Fibroblast of gingiva (primary cell): Measurements from ENCODE around the gene LACC1.

Experiments used
- DNase-seq: peaks from one replicate; pipeline ENCODE4 v3.0.0-alpha.2; 2011; ENCODE audit warnings: low read depth

LACC1 gene

DNA sequence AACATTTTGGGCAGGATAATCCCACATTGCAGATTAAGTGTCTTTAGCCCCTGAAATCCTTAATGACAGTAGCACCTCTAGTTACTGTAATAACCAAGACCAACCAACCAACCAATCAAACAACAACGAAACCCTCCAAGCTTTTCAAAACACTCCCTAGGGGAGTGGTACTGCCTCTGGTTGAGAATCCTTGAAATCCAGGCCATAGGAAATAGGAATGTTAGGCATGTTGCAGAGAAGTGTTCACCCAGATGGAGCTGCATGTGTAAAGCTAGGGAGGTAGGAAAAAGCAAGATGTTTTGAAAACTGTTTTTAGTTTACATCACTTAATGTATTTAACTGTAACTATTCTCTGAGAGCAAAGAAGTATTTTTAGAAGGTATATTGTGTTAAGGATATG lies 4.5 kb downstream of the LACC1 start:
- DNase-seq, result no peak

DNA sequence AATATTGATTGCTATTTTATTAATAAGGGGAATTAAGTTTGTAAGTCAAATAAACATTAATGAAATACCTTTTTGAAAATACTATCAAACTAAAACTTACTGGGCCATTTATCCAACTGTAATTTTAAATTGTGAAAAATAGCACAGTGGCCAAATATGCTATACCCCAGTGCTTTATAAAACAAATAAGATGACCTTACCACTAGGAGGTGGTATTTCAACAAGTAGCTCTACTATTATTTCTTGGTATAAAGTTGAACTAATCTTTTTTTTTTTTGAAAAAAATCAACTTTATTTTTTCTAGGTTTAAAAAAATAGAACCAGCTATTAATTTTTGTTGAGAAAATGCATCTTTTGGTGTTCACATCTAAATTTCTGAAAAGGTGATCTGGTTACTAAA lies 14.7 kb downstream of the LACC1 start:
- DNase-seq, result no peak

DNA sequence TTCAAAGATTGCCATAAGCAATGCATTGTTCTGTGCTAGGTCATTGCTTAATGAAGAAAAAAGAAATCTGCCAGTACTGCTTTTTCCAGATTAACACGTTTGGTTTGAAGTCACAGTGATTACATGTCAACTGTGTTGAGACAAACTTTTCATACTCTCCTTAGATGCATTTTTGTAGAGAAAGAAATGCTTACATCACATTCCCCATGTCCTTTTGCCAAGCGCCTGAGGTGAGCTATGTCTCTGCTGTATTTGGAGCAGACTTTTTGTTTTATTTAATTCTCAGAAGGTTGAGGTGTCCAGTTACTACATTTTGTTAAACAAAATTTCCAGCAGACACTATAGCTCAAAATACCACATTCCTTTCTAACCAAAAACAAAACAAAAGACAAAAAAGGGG lies 16.2 kb downstream of the LACC1 start:
- DNase-seq, result peak; percentile 69

DNA sequence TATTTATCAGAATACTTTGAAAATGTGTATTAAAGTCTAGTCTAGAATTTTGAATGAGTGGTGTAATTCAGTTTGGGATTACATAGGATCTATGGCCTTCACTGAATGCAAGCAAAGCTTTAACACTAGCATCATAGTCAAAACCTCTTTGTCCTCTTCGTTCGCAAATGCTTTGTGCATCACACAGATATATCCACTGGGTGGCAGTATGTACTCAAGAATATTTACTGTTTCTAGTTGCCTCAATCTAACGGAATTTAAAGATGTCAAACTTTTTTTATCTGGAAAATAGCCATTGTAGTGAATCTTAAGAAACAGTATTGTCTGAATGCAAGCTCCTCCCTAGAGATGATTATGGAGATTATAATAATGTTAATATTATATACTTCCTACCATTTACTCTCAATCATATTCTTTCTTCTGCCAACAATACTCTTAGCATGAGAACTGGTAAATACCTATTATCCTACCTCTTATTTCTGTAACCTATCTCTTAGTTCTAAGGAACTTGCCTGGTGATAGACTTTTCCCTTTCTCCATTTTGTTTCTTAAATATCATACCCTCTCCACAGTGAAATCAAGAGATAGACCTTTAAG lies 25.8 kb downstream of the LACC1 start:
- peak; percentile 64 for DNase-seq

DNA sequence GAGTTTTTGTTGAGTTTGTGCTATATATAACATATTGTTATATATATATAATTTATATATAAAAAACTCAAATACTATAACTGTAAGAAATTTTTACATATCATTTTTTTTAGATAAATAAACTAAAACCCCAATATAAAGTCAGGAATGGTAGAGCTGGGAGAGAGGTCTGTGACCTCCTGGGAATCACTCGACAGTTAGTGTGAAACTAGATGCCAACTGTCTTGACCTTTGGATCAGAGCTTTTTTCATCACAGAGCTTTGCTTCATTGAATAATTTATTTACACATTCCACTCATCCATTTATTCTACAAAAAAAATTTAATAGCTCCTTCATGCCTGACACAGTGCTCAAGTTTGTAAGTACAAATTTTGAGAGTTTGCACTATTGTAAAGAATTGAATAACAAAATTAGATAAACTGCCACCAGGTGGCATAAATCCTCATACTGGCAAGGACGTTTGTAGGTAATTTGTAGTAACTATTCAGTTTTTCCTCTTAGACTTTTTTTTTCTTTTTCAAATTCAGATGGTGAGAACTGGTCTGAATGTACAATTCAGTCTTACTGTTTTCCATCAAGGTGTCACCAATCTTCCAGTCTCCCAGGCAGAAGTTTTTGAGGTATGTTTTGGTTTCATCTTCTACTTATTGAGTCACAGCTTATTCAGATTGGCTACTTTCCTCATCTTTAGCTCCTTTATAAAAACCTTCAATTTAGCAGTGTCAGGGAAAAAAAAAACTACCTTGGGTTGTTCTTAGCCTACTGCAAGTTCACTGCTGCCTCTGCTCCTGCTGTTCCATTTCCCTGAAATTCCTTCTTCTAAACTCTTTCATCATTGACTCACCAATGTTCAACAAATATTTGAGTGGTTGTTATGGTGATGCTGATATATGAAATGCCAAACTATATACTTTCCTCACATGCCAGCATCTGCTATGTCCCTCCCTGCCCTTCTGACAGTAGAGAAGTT lies 28.7 kb downstream of the LACC1 start:
- peak; percentile 47 for DNase-seq

DNA sequence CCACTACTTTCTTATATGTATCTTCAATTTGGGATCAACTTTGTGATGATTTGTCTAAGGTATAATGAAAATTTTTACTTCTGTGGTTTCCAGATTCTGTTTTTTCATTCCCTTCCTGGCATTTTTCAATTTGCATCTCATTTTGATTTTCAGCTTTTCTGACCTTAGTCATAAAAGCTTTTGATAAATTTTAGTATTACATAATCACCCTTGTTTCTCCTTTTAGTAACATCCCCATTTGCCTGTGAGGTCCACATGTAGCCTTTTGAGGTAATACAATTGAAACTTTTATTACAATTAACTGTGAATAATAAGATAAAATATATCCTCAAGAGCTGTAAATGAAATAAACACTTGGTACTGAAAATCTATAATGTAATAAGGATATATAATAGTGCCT lies 31.2 kb downstream of the LACC1 start:
- DNase-seq, result no peak

DNA sequence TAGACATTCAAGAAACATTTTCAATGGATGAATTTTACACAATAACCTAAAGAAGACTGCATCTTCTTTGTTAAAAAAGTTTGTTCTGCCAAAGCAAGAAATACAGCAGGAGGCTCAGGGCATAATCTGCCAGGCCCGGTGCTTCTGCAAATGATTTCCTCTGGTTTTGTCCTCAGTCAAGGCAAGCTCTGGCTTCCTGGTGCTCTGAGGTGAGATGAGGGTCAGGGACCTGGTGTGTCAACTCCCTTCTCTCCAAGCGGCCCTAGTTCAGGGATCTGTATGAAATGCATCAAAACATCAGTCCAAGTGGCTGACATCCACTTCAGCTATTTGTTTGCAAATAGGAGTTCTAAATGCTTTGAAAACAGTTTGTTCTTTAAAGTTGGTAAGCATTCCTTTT lies 31.6 kb downstream of the LACC1 start:
- no peak for DNase-seq

DNA sequence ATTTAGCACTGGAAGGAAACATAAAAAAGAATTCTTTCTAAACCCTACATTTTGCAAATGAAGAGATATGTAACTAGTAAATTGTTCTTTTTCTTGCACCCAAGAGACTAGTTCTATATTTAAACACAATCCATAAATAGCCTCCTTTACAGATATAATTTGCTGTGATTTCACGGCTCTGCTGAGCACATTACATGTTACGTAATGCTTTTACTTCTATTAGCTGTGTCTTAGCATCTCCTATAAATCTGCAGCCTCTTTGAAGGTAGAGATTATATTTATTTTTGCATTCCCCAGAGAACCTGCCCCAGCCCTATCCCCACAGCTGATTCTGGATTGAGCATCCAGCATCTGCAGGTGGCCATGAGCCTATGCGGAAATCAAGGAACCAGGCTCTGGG lies 32.2 kb downstream of the LACC1 start:
- DNase-seq, result no peak

DNA sequence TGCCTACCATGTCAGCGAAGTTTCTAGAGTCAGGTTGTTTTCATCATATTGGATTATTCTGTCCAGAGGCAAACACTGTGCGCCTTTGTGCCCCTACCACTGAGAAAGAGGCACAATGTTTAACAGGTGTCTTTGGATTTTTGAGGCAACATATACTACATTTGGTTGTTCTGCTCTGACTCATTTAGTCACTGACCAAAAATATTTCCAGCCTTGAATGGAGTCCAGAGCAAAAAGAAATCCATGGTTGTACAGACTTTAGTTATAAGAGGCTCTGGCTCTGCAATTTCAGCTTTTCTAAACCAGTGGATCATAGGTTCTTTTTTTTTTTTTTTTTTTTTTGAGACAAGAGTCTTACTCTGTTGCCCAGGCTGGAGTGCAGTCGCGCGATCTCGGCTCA lies 35.7 kb downstream of the LACC1 start:
- DNase-seq, result no peak

DNA sequence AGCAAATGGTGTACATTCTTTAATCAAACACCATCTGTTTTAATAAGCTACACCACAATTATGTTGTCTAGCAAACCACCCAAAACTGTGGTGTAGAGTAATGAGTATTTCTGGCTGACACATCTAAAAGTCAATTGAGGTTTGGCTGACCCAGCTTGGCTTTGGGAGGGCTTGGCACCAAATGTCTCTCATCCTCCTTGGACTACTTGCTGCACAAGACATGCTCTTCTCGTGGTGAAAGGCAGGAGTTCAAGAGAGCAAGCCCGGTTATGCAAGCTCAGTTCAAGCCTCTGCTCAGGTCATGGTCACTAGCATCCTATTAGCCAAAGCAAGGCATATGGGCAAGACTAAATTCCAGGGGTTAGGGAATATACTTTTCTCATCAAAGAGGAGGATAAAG lies 37.1 kb downstream of the LACC1 start:
- DNase-seq, result no peak

DNA sequence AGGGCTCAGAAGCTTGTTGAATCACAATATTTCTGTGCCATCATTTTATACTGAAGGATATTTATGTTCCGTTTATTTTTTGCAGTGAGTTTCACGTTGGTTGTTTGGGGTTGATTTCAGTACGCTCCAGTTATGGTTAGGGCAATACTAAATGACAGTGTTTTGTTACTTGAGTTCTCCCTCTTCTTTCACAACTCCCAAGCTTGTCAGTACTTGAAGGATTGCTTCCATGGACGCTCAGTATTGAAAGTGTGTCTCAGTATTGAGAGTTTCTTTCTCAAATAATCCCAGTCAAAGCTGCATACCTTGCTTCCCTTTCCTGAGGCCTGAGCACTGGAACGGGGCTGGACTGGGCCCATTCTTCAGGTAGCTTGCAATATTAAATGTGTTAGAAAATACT lies 38.9 kb downstream of the LACC1 start:
- no peak for DNase-seq

DNA sequence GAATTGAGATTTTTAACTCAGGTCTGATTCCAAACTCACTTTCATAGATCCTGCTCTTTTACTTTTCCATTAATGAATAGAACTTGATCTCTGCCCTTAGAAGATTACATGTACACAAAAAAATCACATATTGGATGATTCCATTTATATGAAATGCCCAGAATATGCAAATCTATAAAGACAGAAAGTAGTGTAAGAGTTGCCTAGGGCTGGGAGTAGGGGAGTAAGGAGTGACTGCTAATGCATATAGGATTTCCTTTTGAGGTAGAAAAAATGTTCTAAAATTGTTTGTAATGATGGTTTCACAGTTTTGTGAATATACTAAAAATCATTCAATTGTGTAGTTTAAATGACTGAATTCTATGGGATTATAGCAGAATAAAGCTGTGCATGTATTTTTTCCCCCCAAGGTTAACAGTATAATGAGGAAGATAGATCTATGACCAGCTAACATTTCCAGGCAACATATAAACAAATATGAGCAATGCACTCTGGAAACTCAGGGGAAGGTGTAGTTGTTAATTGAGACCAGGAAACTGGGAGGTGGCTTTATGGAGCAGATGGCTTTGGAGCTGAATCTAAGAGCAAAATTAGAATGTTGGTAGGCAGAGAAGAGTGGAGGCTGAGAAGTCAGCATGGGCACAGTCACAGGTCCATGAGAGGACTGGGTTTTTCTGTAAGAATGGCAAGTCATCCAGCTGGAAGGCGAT lies 41.4 kb downstream of the LACC1 start:
- no peak for DNase-seq

DNA sequence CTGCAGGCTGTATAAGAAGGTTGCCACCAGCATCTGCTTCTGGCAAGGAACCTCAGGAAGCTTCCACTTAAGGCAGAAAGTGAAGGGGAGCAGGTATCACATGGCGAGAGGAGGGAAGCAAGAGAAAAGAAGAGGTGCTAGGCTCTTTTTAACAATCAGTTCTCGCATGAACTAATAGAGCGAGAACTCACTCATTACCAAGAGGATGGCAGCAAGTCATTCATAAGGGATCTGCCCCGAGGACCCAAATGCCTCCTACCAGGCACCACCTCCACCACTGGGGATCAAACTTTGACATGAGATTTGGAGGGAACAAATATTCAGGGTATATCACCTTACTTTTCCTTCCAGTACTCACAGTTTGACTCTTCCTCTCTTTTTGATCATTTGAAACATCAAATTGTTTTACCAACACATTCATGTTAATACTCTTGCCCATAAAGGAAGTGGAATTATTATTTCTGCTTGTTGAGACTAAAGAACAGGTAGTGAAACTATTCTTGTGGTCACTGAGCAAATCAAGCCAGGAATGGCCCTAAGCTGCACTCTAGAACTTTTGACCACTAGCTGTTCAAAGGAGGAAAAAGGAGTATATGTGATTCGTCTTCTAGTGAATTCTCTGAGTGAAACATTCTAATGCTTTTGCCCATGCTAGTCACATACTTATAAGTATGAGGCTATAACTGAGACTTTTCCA lies 45.0 kb downstream of the LACC1 start:
- DNase-seq, result no peak

DNA sequence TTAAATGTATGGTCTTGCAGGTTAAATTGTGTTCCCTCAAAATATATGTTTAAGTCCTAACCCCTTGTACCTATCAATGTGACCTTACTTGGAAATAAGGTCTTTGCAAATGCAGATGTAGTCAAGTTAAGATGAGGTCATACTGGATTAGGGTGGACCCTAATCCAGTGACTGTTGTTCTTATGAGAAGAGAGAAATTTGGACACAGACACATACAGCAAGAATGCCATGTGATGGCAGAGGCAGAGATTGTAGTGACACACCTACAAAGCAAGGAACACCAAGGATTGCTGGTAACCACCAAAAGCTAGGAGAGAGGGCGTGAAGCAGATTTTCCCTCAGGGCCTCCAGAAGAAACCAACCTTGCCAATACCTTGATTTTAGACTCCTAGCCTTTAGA lies 50.2 kb downstream of the LACC1 start:
- no peak for DNase-seq

DNA sequence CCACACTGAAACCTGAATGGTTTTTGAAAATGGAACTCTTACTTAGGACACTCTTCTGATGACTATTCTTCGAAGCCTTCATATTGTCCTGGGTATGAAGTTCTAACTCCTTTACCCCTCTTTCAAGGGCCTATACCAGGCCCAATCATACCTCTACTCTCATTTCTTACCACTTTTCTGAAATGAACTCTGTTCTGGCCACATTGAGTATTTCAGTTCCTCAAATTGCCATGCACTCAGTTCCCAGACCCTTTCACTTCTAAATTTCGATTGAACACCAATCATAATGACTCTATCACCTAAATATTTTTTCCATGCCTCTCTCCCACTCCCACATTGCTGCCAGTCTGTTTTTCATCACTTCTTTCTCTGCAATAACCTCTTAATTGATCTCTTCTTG lies 53.7 kb downstream of the LACC1 start:
- DNase-seq, result no peak

DNA sequence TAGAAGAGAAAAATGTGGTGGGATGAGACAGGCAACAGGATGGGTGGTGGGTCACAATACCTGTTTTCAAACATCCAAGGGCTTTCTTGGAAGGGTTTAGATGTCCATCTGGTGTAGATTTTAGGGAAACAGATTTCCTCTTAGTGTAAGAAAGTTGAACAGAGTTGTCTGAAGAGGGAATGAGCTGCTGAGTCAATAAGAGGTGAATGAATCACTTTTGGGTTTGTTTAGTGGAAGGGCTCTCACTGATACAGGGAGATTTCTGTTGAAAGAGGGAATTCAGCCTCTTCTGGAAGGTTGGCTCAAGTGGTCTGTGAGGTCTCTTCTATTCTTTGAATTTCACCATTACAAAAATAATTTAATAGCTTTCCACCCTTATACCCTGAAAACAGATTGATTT lies 54.6 kb downstream of the LACC1 start:
- no peak for DNase-seq

DNA sequence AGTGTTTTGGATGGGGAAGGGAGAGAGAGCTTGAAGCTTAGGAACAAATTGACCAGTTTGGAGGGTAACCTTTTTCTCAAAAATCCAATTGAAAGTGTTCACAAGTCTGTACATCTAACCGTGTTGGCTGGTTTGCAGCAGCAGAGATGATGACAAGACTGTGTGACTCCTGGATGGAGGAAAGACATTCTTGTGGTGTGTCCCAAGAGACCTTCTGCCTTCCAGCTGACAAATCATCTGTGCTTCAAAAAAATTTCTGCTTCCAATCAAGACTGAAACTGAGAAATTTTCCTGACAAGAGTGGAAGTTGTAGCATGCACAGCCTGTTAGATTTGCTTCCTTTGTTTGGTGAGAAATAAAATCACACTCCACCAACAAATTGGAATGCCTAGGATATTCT lies 56.2 kb downstream of the LACC1 start:
- DNase-seq, result peak; percentile 32

DNA sequence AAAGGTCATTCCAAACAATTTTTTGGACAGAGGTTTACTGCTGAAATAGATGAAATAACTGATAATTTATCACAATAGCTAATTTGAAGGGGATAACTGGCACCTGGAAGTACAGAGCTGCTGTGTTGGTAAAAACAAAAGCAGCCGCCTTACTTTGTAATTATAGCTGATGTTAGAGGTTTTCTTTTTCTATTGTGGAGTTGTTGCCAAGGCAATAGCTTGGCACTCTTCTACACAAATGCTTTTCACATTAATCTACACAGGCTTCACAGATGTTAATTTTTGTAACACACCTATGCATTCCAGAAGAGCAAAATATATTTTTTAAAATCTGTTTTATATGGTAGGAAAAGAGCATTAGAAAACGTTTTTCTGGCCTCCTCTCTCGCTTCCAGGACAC lies 56.9 kb downstream of the LACC1 start:
- DNase-seq, result no peak

DNA sequence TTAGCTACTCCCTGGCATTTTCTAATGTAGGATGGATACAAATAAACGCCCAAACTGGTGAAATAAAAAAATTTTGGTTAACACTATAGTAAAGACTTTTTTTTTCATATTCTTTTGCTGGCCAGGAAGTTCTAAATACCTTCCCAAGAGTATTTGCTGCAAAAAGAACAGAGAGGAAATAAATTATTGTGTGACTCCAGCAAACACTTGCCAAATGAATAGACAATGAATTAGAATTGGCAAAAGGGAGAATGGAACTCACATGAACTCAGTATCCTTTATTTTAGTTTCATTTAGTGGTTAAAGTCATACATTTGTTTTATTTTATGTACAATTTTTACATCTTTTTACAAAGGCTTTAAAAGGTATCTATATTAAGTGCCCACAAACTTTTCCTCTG lies 58.1 kb downstream of the LACC1 start:
- DNase-seq, result no peak

DNA sequence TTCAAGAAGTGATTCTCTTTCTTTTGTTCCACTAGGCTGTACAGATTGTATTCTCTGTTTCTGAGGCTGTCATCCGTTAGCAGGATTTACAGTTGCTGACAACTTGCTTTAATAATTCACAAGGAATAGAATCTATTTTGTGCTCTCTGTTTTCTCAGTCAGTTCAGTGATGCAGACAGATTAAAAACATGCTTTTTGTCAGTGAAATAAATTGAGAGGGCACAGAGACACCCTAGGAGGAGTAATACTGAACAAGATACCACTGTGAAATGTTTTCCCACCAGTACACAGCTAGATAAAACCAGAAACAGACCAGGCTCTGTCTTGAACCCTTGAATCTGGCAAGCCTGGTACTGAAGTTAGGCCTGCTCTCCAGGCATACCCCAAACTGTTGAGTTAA lies 58.7 kb downstream of the LACC1 start:
- DNase-seq, result no peak

DNA sequence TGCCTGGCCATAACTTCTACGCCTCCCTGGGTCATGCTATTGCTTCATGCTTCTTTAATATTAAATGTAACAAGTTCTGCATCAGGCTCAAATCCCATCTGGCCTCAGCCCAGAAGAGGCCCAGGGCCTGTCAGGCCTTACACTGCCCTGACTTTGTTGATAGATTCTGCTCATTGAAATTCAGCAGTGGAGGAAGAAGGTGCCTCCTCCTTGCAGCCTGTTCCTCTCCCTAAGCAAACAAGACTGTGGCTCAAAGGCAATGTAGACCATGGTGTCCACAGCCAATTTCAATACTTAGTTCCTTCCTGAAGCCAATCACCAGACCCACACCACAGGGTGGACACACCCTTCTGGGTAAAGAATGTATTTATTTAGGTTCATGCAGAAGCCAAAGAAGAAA lies 59.4 kb downstream of the LACC1 start:
- DNase-seq, result no peak

DNA sequence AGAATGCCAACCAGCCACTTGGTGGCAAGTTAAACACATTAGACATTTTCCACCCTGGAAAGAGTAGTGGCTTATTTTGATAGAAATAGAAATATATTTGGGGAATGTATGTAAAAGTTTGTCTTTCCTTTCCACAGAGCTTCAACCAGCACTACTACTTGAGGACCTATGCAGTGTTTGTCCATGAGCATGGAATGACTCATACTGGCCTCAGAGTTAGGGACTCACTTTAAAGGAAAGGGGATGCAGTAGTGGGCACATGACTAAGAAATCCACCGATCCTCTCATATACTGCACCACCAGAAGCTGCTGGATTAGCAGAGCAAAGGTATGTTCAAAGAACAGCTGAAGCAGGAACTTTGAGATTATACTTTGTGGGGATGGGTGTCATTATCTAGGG lies 62.6 kb downstream of the LACC1 start:
- no peak for DNase-seq
